Natural killer cell treated with Interleukin-12 subunit alpha and Interleukin-12 subunit beta and Interleukin-15 and Interleukin-18, amount 100 ng/mL, for 72 hours (primary cell): Measurements from ENCODE around the gene SERPINA3. TPM values are rescaled to one million over a fixed set of nuclear protein-coding genes. Genes with fewer than 3 reads are reported as not detected.

Experiments
- ATAC-seq, 2 donors: fragments of 150-1000 bp; cut with Tn5 transposase in 1 of 2; sonication (Bioruptor Pico), chemical (Tn5 transposase) in 1 of 2; 2 replicates each; pipeline ENCODE4 v1.10.0; 2021
- DNase-seq: peaks from one replicate; pipeline ENCODE4 v3.0.0; 2022; ENCODE audit warnings: low spot score
- H3K27ac Mint-ChIP-seq, 2 donors: 1 replicate in 1 of 2; 2 replicates in 1 of 2; pipeline ENCODE4 v1.8.0; 2022; ENCODE audit warnings: mixed read lengths in 2 of 2, mild to moderate bottlenecking in 1 of 2, moderate library complexity in 1 of 2
- H3K27me3 Mint-ChIP-seq, 2 donors: 1 replicate in 1 of 2; 2 replicates in 1 of 2; pipeline ENCODE4 v1.8.0; 2022; ENCODE audit warnings: mixed read lengths in 2 of 2
- H3K36me3 Mint-ChIP-seq: one replicate; pipeline ENCODE4 v1.8.0; 2022; ENCODE audit warnings: mixed read lengths
- H3K4me1 Mint-ChIP-seq, 2 donors: 1 replicate in 1 of 2; 2 replicates in 1 of 2; pipeline ENCODE4 v1.8.0; 2022; ENCODE audit warnings: low read depth in 2 of 2, mixed read lengths in 2 of 2, mild to moderate bottlenecking in 1 of 2
- H3K4me3 Mint-ChIP-seq: one replicate; pipeline ENCODE4 v1.8.0; 2022; ENCODE audit warnings: mixed read lengths
- H3K9me3 Mint-ChIP-seq: 2 replicates; pipeline ENCODE4 v1.8.0; 2022; ENCODE audit warnings: mixed read lengths
- total RNA-seq, 2 donors: library from RNA; stranded (reverse); gene quantifications; one replicate each; pipeline ENCODE4 v1.2.3, GENCODE V29; 2022

SERPINA3 gene
- total RNA-seq, 2 donors from 2014 or later, result not detected

- Mint-ChIP-seq H3K36me3 (no peaks in the 10 kb centered on the region), H3K4me3 (no peak overlapping the region), H3K27ac (no peak overlapping the region), H3K9me3 (peaks cover under 1% of the 10 kb centered on the region), H3K27me3 (peaks cover under 1 to 3% of the 10 kb centered on the region in 2 donors), H3K4me1 (no peaks in the 10 kb centered on the region)
- ATAC-seq (peak in 1 of 2 donors; percentile 33), DNase-seq (no peak)
These were observed 38.9 kb downstream of the SERPINA3 start for GRCh38 chr14:94650806-94651805.

GRCh38 chr14:94653321-94653720 is 41.1 kb downstream of the SERPINA3 start:
- no peaks in the 10 kb centered on the region for H3K4me1 Mint-ChIP-seq
- DNase-seq, result no peak
- H3K36me3 Mint-ChIP-seq, result no peaks in the 10 kb centered on the region
- no peaks in the 10 kb centered on the region for H3K27me3 Mint-ChIP-seq
- no peak overlapping the region for H3K27ac Mint-ChIP-seq
- ATAC-seq, result no peak
- H3K4me3 Mint-ChIP-seq, result no peak overlapping the region
- H3K9me3 Mint-ChIP-seq, result no peaks in the 10 kb centered on the region

GRCh38 chr14:94654071-94654861 is 42.1 kb downstream of the SERPINA3 start:
- no peak overlapping the region for H3K27ac Mint-ChIP-seq

GRCh38 chr14:94655169-94655710 is 43.0 kb downstream of the SERPINA3 start:
- H3K4me1 Mint-ChIP-seq, result no peaks in the 10 kb centered on the region
- no peak overlapping the region for H3K27ac Mint-ChIP-seq
- DNase-seq (no peak), ATAC-seq (no peak)
- H3K4me3 Mint-ChIP-seq, result no peak overlapping the region
- H3K36me3 Mint-ChIP-seq, result no peaks in the 10 kb centered on the region
- H3K27me3 Mint-ChIP-seq, result peaks cover 0 to 2% of the 10 kb centered on the region in 2 donors
- no peaks in the 10 kb centered on the region for H3K9me3 Mint-ChIP-seq

More at GRCh38 chr14:94654071-94654861, 42.1 kb downstream of the SERPINA3 start:
- no peak for DNase-seq
- Mint-ChIP-seq H3K9me3 (no peaks in the 10 kb centered on the region), H3K4me3 (no peak overlapping the region), H3K36me3 (no peaks in the 10 kb centered on the region), H3K27me3 (no peaks in the 10 kb centered on the region), H3K4me1 (no peaks in the 10 kb centered on the region)
- no peak for ATAC-seq

GRCh38 chr14:94656043-94656442 is 43.9 kb downstream of the SERPINA3 start:
- no peak for ATAC-seq
- Mint-ChIP-seq H3K4me3 (no peak overlapping the region), H3K9me3 (no peaks in the 10 kb centered on the region), H3K36me3 (no peaks in the 10 kb centered on the region), H3K27ac (no peak overlapping the region), H3K4me1 (no peaks in the 10 kb centered on the region), H3K27me3 (peaks cover 1 to 7% of the 10 kb centered on the region in 2 donors)
- DNase-seq, result no peak

- Mint-ChIP-seq H3K27ac (no peak overlapping the region), H3K36me3 (no peaks in the 10 kb centered on the region)
These were observed 47.1 kb downstream of the SERPINA3 start for GRCh38 chr14:94659256-94659655.

GRCh38 chr14:94659901-94660300 is 47.7 kb downstream of the SERPINA3 start:
- no peak overlapping the region for H3K4me3 Mint-ChIP-seq
- no peak for ATAC-seq
- no peaks in the 10 kb centered on the region for H3K36me3 Mint-ChIP-seq
- no peak for DNase-seq
- peaks cover 2% of the 10 kb centered on the region for H3K9me3 Mint-ChIP-seq
- H3K27ac Mint-ChIP-seq, result no peak overlapping the region
- no peaks in the 10 kb centered on the region for H3K4me1 Mint-ChIP-seq
- H3K27me3 Mint-ChIP-seq, result peaks cover 19 to 30% of the 10 kb centered on the region in 2 donors

More at GRCh38 chr14:94659256-94659655, 47.1 kb downstream of the SERPINA3 start:
- Mint-ChIP-seq H3K4me3 (no peak overlapping the region), H3K9me3 (peaks cover 2% of the 10 kb centered on the region), H3K4me1 (no peaks in the 10 kb centered on the region), H3K27me3 (peaks cover 17 to 27% of the 10 kb centered on the region in 2 donors)
- DNase-seq (no peak), ATAC-seq (no peak)

GRCh38 chr14:94660306-94660946 is 48.2 kb downstream of the SERPINA3 start:
- peaks cover 2% of the 10 kb centered on the region for H3K9me3 Mint-ChIP-seq
- H3K27me3 Mint-ChIP-seq, result peaks cover 19 to 32% of the 10 kb centered on the region in 2 donors
- H3K27ac Mint-ChIP-seq, result no peak overlapping the region
- no peak for ATAC-seq
- no peaks in the 10 kb centered on the region for H3K4me1 Mint-ChIP-seq
- H3K36me3 Mint-ChIP-seq, result no peaks in the 10 kb centered on the region
- no peak for DNase-seq
- no peak overlapping the region for H3K4me3 Mint-ChIP-seq

- no peak for ATAC-seq
- H3K27ac Mint-ChIP-seq, result no peak overlapping the region
These were observed 51.3 kb downstream of the SERPINA3 start for GRCh38 chr14:94663538-94663937.

GRCh38 chr14:94663965-94664704 is 51.9 kb downstream of the SERPINA3 start:
- H3K4me3 Mint-ChIP-seq, result no peak overlapping the region
- no peak for DNase-seq
- no peaks in the 10 kb centered on the region for H3K4me1 Mint-ChIP-seq
- H3K36me3 Mint-ChIP-seq, result no peaks in the 10 kb centered on the region
- H3K27me3 Mint-ChIP-seq, result peaks cover 26 to 45% of the 10 kb centered on the region in 2 donors
- no peak overlapping the region for H3K27ac Mint-ChIP-seq
- H3K9me3 Mint-ChIP-seq, result peaks cover 2% of the 10 kb centered on the region
- ATAC-seq, result no peak

More at GRCh38 chr14:94663538-94663937, 51.3 kb downstream of the SERPINA3 start:
- no peaks in the 10 kb centered on the region for H3K36me3 Mint-ChIP-seq
- peaks cover 26 to 42% of the 10 kb centered on the region in 2 donors for H3K27me3 Mint-ChIP-seq
- H3K4me1 Mint-ChIP-seq, result no peaks in the 10 kb centered on the region
- no peak for DNase-seq
- H3K9me3 Mint-ChIP-seq, result peaks cover 2% of the 10 kb centered on the region
- no peak overlapping the region for H3K4me3 Mint-ChIP-seq

- peaks cover 2% of the 10 kb centered on the region for H3K9me3 Mint-ChIP-seq
- H3K27ac Mint-ChIP-seq, result no peak overlapping the region
- ATAC-seq (no peak), DNase-seq (no peak)
- H3K36me3 Mint-ChIP-seq, result no peaks in the 10 kb centered on the region
- H3K4me3 Mint-ChIP-seq, result no peak overlapping the region
- no peaks in the 10 kb centered on the region for H3K4me1 Mint-ChIP-seq
- H3K27me3 Mint-ChIP-seq, result peaks cover 29 to 53% of the 10 kb centered on the region in 2 donors
These were observed 52.9 kb downstream of the SERPINA3 start for GRCh38 chr14:94665121-94665520.

GRCh38 chr14:94665544-94665943 is 53.4 kb downstream of the SERPINA3 start:
- Mint-ChIP-seq H3K9me3 (peaks cover 2% of the 10 kb centered on the region), H3K36me3 (no peaks in the 10 kb centered on the region), H3K4me3 (no peak overlapping the region), H3K27ac (no peak overlapping the region), H3K4me1 (no peaks in the 10 kb centered on the region), H3K27me3 (peaks cover 25 to 57% of the 10 kb centered on the region in 2 donors)
- ATAC-seq (no peak), DNase-seq (no peak)
